Loucy (cell line): Measurements from ENCODE around the gene MDGA2.

ENCODE experiments used
- CTCF ChIP-seq: fragments of 200-600 bp; sonication (generic); conservative IDR thresholded peaks from 2 replicates; pipeline ENCODE4 v1.5.1; 2014; ENCODE audit warnings: mild to moderate bottlenecking, antibody characterized with exemption, low read length
- EZH2phosphoT487 ChIP-seq: fragments of 200-600 bp; IDR thresholded peaks from 2 replicates; pipeline ENCODE4 v1.6.1; 2018; ENCODE audit warnings: antibody characterized with exemption, mild to moderate bottlenecking, moderate library complexity, borderline replicate concordance

- TF ChIP-seq CTCF (no peak), EZH2phosphoT487 (no peak)
Measured at GRCh38 chr14:47270715-47271114, 404.7 kb downstream of the MDGA2 start.
